A549 (cell line): ENCODE measurements around the gene PSMD8. TPM values are rescaled to one million over a fixed set of nuclear protein-coding genes. Genes with fewer than 3 reads are reported as not detected.

ENCODE experiments used
- ATAC-seq, 2 experiments: fragments of 200-7000 bp in 1 of 2; fragments of >200 bp in 1 of 2; cut with Nextera tagmentation in 1 of 2; cut with Tn5 transposase in 1 of 2; 3 replicates each; pipeline versions ENCODE4 v1.8.0 to v1.9.1; 2018 to 2020; ENCODE audit warnings: mild to moderate bottlenecking in 1 of 2, moderate library complexity in 1 of 2
- CTCF ChIA-PET: fragments of 300-600 bp; sonication (Branson Sonifier 250); formaldehyde crosslinking; extraction: SDS; loops from one replicate; lab custom pipeline; 2021; ENCODE audit warnings: antibody characterized with exemption, inconsistent platforms; lab: Yijun Ruan, JAX
- POLR2A ChIA-PET: fragments of 350-600 bp; formaldehyde crosslinking; extraction: SDS; loops from one replicate; lab custom pipeline; 2021; ENCODE audit warnings: antibody characterized with exemption, inconsistent platforms; lab: Yijun Ruan, JAX
- DNase-seq, 2 experiments: peaks; one replicate each; pipeline versions ENCODE4 v3.0.0 to v3.0.0-alpha.2; 2011 to 2016; ENCODE audit warnings: low read depth in 1 of 2, low spot score in 1 of 2
- FAIRE-seq: peaks from 2 replicates; lab custom pipeline; 2011; peaks lifted over from hg19 to GRCh38; lab: Jason Lieb, UNC
- H3K27ac ChIP-seq, 2 experiments: fragments of >200 bp; sonication (Bioruptor Twin); formaldehyde crosslinking; 3 replicates each; pipeline ENCODE4 v1.5.1; 2016 to 2017
- H3K4me1 ChIP-seq: fragments of >200 bp; sonication (Bioruptor Twin); formaldehyde crosslinking; 3 replicates; pipeline ENCODE4 v1.6.1; 2016
- H3K4me2 ChIP-seq: fragments of >200 bp; sonication (Bioruptor Twin); formaldehyde crosslinking; 3 replicates; pipeline ENCODE4 v1.6.1; 2016
- H3K4me3 ChIP-seq: fragments of >200 bp; sonication (Bioruptor Twin); formaldehyde crosslinking; 3 replicates; pipeline ENCODE4 v1.5.1; 2016
- H3K9me3 ChIP-seq: fragments of >200 bp; sonication (Bioruptor Twin); formaldehyde crosslinking; 3 replicates; pipeline ENCODE4 v1.6.1; 2016
- BHLHE40 ChIP-seq: IDR thresholded peaks from 2 replicates; pipeline ENCODE4 v1.6.1; 2012; ENCODE audit warnings: low read depth, low read length, inconsistent platforms
- CBX2 ChIP-seq: fragments of 200-600 bp; sonication (generic); IDR thresholded peaks from 2 replicates; pipeline ENCODE4 v1.6.1; 2016; ENCODE audit warnings: low read depth, mild to moderate bottlenecking, borderline replicate concordance
- ESRRA ChIP-seq: fragments of 150-350 bp; IDR thresholded peaks from 2 replicates; pipeline ENCODE4 v1.6.1; 2014; ENCODE audit warnings: mild to moderate bottlenecking, low read length, borderline replicate concordance
- FOSL2 ChIP-seq, 2 experiments: fragments of 450-650 bp in 1 of 2; fragments of >200 bp in 1 of 2; sonication (Bioruptor Twin) in 1 of 2; formaldehyde crosslinking; IDR thresholded peaks; 2 replicates each; pipeline versions ENCODE4 v1.5.0 to v1.6.1; 2016 to 2020; ENCODE audit warnings: mild to moderate bottlenecking in 1 of 2, moderate library complexity in 1 of 2
- HOXA7 ChIP-seq: fragments of 250-450 bp; sonication (Bioruptor Pico); IDR thresholded peaks from 2 replicates; pipeline ENCODE4 v1.5.0; 2020; ENCODE audit warnings: mild to moderate bottlenecking, moderate library complexity
- KDM1A ChIP-seq: fragments of 200-600 bp; sonication (generic); IDR thresholded peaks from 2 replicates; pipeline ENCODE4 v1.6.1; 2016; ENCODE audit warnings: low read depth, mild to moderate bottlenecking
- MAFK ChIP-seq: fragments of 450-650 bp; IDR thresholded peaks from 2 replicates; pipeline ENCODE4 v1.6.1; 2014; ENCODE audit not compliant: partially characterized antibody
- MAZ ChIP-seq: fragments of 150-350 bp; IDR thresholded peaks from 2 replicates; pipeline ENCODE4 v1.6.1; 2014; ENCODE audit warnings: antibody characterized with exemption, low read depth, low read length, borderline replicate concordance
- MYC ChIP-seq: IDR thresholded peaks from 2 replicates; pipeline ENCODE4 v1.6.1; 2012; ENCODE audit warnings: mild to moderate bottlenecking, inconsistent platforms, low read length, improper control_type of control experiment, borderline replicate concordance
- PHF8 ChIP-seq: fragments of 200-600 bp; sonication (generic); IDR thresholded peaks from 2 replicates; pipeline ENCODE4 v1.6.1; 2016; ENCODE audit warnings: low read depth, mild to moderate bottlenecking, antibody characterized with exemption, moderate library complexity, borderline replicate concordance
- RAD21 ChIP-seq, 2 experiments: fragments of >200 bp in 1 of 2; sonication (Bioruptor Twin) in 1 of 2; formaldehyde crosslinking in 1 of 2; IDR thresholded peaks in 1 of 2; conservative IDR thresholded peaks in 1 of 2; 2 replicates in 1 of 2; 3 replicates in 1 of 2; pipeline ENCODE4 v1.6.1; 2012 to 2018; ENCODE audit warnings: inconsistent platforms in 1 of 2
- SMC3 ChIP-seq: fragments of >200 bp; sonication (Bioruptor Twin); formaldehyde crosslinking; IDR thresholded peaks from 3 replicates; pipeline ENCODE4 v1.6.1; 2018; ENCODE audit warnings: inconsistent platforms
- TP53 ChIP-seq: fragments of 250-450 bp; sonication (Bioruptor Pico); IDR thresholded peaks from 2 replicates; pipeline ENCODE4 v1.5.0; 2021; ENCODE audit warnings: mild to moderate bottlenecking, moderate library complexity
- ZC3H11A ChIP-seq: fragments of 450-650 bp; IDR thresholded peaks from 2 replicates; pipeline ENCODE4 v1.6.1; 2014; ENCODE audit warnings: antibody characterized with exemption, mild to moderate bottlenecking
- WGBS: methylation state at CpG from one replicate; pipeline ENCODE4 v1.1.6; 2017; ENCODE audit errors: missing lambda C conversion rate; 5-methylcytosine and 5-hydroxymethylcytosine counted together
- polyA plus RNA-seq, 4 experiments: library from polyadenylated mRNA; depleted of rRNA in 3 of 4; stranded (reverse); fragments of >200 nt; fragmentation: RNase III in 1 of 4; extraction: RNeasy Plus Mini Kit Qiagen cat#74134 plus additional on column Dnase treatment in 1 of 4; gene quantifications; 2 replicates in 3 of 4; 3 replicates in 1 of 4; pipeline ENCODE4 v1.2.3, GENCODE V29; 2011 to 2017
- TF ChIP-seq, protein P1 (sequence below): fragments of 250-450 bp; sonication (Bioruptor Pico); IDR thresholded peaks from 2 replicates; pipeline ENCODE4 v1.5.0; 2020; ENCODE audit warnings: low read depth, mild to moderate bottlenecking, moderate library complexity
- TF ChIP-seq, protein P2 (sequence below): fragments of 450-650 bp; IDR thresholded peaks from 2 replicates; pipeline ENCODE4 v1.6.1; 2014; ENCODE audit warnings: antibody characterized with exemption
- TF ChIP-seq, protein P3 (sequence below): IDR thresholded peaks from 2 replicates; pipeline ENCODE4 v1.6.1; 2012
- TF ChIP-seq, protein P4 (sequence below): fragments of 200-600 bp; sonication (generic); IDR thresholded peaks from 2 replicates; pipeline ENCODE4 v1.6.1; 2016; ENCODE audit warnings: antibody characterized with exemption, mild to moderate bottlenecking, moderate library complexity
- TF ChIP-seq, protein P5 (sequence below): IDR thresholded peaks from 2 replicates; pipeline ENCODE4 v1.6.1; 2012

The PSMD8 gene
- polyA plus RNA-seq, 2 of the 4 experiments (the other 2 are of a cell fraction), result 437 to 456 TPM

DNA sequence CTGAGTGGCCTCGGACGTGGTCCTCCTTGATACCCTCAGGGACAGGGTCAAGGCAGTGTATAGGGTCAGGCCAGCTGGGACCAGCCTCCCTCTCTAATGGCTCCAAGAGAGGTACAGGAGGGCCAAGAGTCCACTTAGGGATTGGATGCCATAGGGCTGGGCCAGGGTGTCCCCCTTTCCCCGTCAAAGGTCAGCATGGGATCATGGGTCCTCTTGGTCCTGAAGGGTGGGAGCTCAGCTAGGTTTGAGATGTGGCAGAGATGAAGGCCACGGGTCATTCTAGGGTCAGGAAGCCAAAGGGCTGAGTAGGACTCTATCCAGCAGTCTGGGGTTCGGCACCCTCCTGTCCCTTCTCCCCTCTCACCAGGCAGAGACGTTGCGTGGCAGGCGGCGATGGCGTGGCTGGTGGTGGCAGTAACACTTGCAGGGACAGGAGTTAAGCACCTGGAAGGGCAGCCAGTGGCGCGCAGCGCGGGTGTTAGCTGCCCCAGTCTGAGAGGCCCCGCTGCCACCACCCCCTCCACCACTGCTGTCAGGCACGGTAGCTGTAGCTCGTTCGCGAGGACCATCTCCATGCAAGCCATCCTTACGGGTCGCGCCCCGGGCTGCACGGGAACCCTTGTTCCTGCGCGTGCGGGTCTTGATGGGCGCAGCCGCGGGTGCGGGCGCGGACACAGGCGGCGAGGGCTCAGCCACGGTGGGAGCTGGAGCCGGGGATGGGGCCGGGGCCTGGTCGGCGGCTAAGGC, 10.9 kb downstream of the PSMD8 start:
- H3K4me2 ChIP-seq, result no peak overlapping the region
- ATAC-seq, result peak; percentile 0 to 1; a peak in 2 of 6 replicates
- H3K4me1 ChIP-seq, result peaks cover 21% of the 10 kb centered on the region
- no peak for DNase-seq
- H3K9me3 ChIP-seq, result no peaks in the 10 kb centered on the region
- ChIA-PET POLR2A (interaction anchor here (1.2 to 2.5 kb wide), 3 partner anchors 9 to 80 kb away, joined by 6 to 28 read pairs (median 7); partner anchors contain the start of genes C19orf33 and PSMD8), CTCF (interaction anchor here (0.7 to 12.4 kb wide), 27 partner anchors 10 to 496 kb away, joined by 3 to 254 read pairs (median 6); partner anchors contain the start of genes C19orf33, CATSPERG, FAM98C and PPP1R14A)
- 94% methylated on average over 40 of the region's 40 CpGs for WGBS
- TF ChIP-seq HOXA7 (CRISPR knock-in tag) (peak; percentile 49; the same call in 1 of the 2 replicates), MYC (no peak), MAZ (no peak), PHF8 (no peak), RAD21 (conservative IDR thresholded peaks at IDR 0.05 in 1 of 2, IDR thresholded peaks at IDR 0.05 in 1 of 2) (no peak), SMC3 (no peak), ZC3H11A (no peak), ESRRA (no peak)
- TF ChIP-seq, protein P1, sequence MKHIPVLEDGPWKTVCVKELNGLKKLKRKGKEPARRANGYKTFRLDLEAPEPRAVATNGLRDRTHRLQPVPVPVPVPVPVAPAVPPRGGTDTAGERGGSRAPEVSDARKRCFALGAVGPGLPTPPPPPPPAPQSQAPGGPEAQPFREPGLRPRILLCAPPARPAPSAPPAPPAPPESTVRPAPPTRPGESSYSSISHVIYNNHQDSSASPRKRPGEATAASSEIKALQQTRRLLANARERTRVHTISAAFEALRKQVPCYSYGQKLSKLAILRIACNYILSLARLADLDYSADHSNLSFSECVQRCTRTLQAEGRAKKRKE (CRISPR knock-in tag), result no peak
- TF ChIP-seq, protein P2, sequence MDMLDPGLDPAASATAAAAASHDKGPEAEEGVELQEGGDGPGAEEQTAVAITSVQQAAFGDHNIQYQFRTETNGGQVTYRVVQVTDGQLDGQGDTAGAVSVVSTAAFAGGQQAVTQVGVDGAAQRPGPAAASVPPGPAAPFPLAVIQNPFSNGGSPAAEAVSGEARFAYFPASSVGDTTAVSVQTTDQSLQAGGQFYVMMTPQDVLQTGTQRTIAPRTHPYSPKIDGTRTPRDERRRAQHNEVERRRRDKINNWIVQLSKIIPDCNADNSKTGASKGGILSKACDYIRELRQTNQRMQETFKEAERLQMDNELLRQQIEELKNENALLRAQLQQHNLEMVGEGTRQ, result peak; percentile 6; the same call in 1 of the 2 replicates
- H3K4me3 ChIP-seq, result no peak overlapping the region
- no peak for FAIRE-seq
- H3K27ac ChIP-seq, result no peak overlapping the region

DNA sequence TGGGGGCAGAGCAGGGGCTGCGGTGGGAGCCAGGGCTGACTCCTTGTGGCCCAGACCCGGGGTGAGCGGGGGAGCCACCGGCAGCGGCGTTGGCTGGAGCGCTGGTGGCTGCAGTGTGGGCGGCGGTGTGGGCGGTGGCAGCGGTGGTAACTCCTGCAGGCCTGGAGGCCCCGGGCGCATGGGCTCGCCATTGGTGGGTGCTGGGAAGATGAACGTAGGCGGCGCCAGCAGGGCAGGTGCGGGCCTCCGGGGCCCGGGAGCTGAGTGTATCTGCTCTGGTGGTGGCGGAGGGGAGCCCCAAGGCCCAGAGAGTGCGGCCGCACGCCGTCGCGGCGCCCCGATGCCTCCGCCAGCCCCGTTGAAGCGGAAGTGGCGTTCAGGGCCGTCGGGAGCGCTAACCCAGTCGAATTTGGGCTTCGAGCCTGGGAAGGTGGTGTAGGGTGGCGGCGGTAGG, 11.5 kb downstream of the PSMD8 start:
- DNase-seq (no peak), ATAC-seq (no peak), FAIRE-seq (no peak)
- TF ChIP-seq, protein P3, sequence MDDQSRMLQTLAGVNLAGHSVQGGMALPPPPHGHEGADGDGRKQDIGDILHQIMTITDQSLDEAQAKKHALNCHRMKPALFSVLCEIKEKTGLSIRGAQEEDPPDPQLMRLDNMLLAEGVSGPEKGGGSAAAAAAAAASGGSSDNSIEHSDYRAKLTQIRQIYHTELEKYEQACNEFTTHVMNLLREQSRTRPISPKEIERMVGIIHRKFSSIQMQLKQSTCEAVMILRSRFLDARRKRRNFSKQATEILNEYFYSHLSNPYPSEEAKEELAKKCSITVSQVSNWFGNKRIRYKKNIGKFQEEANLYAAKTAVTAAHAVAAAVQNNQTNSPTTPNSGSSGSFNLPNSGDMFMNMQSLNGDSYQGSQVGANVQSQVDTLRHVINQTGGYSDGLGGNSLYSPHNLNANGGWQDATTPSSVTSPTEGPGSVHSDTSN, result no peak
- TF ChIP-seq CBX2, result no peak
- TF ChIP-seq HOXA7 (CRISPR knock-in tag), result 0 out of 2 replicates have a peak, but pooled peaks have one; percentile 27
- peaks cover 22% of the 10 kb centered on the region for H3K4me1 ChIP-seq
- POLR2A ChIA-PET, result interaction anchor here (2.5 kb wide), 1 partner anchor 11 kb away, joined by 28 read pairs; the partner anchor contains the start of gene PSMD8
- no peak overlapping the region for H3K4me3 ChIP-seq
- no peak overlapping the region for H3K27ac ChIP-seq
- 95% methylated on average over 40 of the region's 40 CpGs for WGBS
- H3K9me3 ChIP-seq, result no peaks in the 10 kb centered on the region
- CTCF ChIA-PET, result interaction anchor here (0.7 to 12.4 kb wide), 18 partner anchors 11 to 487 kb away, joined by 3 to 254 read pairs (median 10); partner anchors contain the start of genes CATSPERG, FAM98C and PSMD8
- H3K4me2 ChIP-seq, result no peak overlapping the region

DNA sequence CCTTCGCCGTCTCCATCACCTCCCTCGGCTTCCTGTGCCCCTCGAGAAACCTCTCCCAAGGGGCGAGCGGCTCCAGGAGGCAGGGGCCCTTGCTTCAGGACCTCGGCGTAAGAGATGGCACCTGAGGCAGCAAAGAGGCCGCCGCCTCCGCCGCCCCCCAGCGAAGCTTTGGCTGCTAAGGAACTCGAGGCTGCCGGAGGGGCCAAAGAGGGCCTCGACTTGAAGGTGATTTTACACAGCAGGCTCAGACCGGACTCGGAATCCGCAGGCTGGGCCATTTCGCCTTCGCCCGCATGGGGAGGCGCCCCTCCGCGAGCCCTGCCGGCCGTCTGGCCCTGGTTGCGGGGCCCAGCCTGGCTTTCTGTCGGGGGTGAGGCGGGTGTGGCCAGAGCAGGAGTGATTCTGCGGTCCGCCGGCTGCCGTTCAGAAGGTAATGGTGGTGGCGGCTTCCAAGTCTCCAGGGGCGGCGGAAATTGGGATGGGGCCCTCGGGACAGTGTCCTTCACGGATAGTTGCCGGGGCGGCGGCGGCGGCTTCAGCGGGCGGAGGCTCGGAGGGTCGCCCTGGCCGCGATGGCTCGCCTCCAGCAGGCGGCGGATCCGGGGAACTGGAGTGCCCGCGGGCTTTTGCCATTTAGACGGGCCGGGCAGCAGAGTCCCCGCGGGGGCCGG, 12.1 kb downstream of the PSMD8 start:
- ATAC-seq (no peak), DNase-seq (no peak), FAIRE-seq (no peak)
- WGBS, result 92% methylated on average over 61 of the region's 61 CpGs
- TF ChIP-seq KDM1A, result no peak
- TF ChIP-seq, protein P4, sequence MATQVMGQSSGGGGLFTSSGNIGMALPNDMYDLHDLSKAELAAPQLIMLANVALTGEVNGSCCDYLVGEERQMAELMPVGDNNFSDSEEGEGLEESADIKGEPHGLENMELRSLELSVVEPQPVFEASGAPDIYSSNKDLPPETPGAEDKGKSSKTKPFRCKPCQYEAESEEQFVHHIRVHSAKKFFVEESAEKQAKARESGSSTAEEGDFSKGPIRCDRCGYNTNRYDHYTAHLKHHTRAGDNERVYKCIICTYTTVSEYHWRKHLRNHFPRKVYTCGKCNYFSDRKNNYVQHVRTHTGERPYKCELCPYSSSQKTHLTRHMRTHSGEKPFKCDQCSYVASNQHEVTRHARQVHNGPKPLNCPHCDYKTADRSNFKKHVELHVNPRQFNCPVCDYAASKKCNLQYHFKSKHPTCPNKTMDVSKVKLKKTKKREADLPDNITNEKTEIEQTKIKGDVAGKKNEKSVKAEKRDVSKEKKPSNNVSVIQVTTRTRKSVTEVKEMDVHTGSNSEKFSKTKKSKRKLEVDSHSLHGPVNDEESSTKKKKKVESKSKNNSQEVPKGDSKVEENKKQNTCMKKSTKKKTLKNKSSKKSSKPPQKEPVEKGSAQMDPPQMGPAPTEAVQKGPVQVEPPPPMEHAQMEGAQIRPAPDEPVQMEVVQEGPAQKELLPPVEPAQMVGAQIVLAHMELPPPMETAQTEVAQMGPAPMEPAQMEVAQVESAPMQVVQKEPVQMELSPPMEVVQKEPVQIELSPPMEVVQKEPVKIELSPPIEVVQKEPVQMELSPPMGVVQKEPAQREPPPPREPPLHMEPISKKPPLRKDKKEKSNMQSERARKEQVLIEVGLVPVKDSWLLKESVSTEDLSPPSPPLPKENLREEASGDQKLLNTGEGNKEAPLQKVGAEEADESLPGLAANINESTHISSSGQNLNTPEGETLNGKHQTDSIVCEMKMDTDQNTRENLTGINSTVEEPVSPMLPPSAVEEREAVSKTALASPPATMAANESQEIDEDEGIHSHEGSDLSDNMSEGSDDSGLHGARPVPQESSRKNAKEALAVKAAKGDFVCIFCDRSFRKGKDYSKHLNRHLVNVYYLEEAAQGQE, result no peak
- TF ChIP-seq ZC3H11A, result no peak
- no peak for TF ChIP-seq FOSL2 (IDR thresholded peaks at IDR 0.05)
- TF ChIP-seq FOSL2 (CRISPR knock-in tag; IDR thresholded peaks at IDR 0.05), result no peak
- TF ChIP-seq SMC3, result no peak
- TF ChIP-seq MAFK, result no peak
- TF ChIP-seq BHLHE40, result no peak
- TF ChIP-seq MYC, result no peak
- TF ChIP-seq, protein P5, sequence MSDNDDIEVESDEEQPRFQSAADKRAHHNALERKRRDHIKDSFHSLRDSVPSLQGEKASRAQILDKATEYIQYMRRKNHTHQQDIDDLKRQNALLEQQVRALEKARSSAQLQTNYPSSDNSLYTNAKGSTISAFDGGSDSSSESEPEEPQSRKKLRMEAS, result no peak
- TF ChIP-seq TP53 (CRISPR knock-in tag), result no peak
- POLR2A ChIA-PET, result interaction anchor here (1.9 kb wide), 1 partner anchor 25 kb away, joined by 10 read pairs; no protein-coding TSS in a partner anchor
- H3K9me3 ChIP-seq, result no peaks in the 10 kb centered on the region
- no peak overlapping the region for H3K27ac ChIP-seq
- no peak overlapping the region for H3K4me2 ChIP-seq
- peaks cover 22% of the 10 kb centered on the region for H3K4me1 ChIP-seq
- CTCF ChIA-PET, result interaction anchor here (0.6 to 12.4 kb wide), 9 partner anchors 11 to 487 kb away, joined by 3 to 254 read pairs (median 17); partner anchors contain the start of genes FAM98C and PSMD8
- H3K4me3 ChIP-seq, result no peak overlapping the region
